C4-2B (cell line): Measurements from ENCODE around the gene DICER1.

Experiments used
- H3K27ac ChIP-seq: fragments of 450-650 bp; 2 replicates; pipeline ENCODE4 v1.5.1; 2017
- CTCF ChIP-seq: fragments of 450-650 bp; conservative IDR thresholded peaks from 2 replicates; pipeline ENCODE4 v1.5.1; 2017; ENCODE audit warnings: mild to moderate bottlenecking
- ZFX ChIP-seq: fragments of 450-650 bp; IDR thresholded peaks from 2 replicates; pipeline ENCODE4 v1.6.1; 2017

The DICER1 gene

GRCh38 chr14:95037273-95037672 is 120.1 kb downstream of the DICER1 start:
- TF ChIP-seq CTCF = no peak
- TF ChIP-seq ZFX = no peak
- H3K27ac ChIP-seq = no peak overlapping the region
